Mesothelial cell of epicardium (in vitro differentiated cells): ENCODE measurements around the gene KRTAP10-9. TPM values are rescaled to one million over a fixed set of nuclear protein-coding genes. Genes with fewer than 3 reads are reported as not detected.
"Not testable (repeated sequence)": the region's sequence is repeated elsewhere in the genome, so short reads cannot be mapped to it uniquely, and the experiment has no call there.

ENCODE experiments used
- DNase-seq, 2 experiments: peaks; one replicate each; pipeline ENCODE4 v3.0.0; 2021; ENCODE audit warnings: low spot score in 2 of 2; ENCODE audit not compliant: unreplicated experiment in 2 of 2
- H3K27ac Mint-ChIP-seq: 2 replicates; pipeline ENCODE4 v1.8.0; 2021; ENCODE audit warnings: mixed read lengths
- H3K27me3 Mint-ChIP-seq: 2 replicates; pipeline ENCODE4 v1.8.0; 2021; ENCODE audit warnings: low read depth, mixed read lengths
- H3K36me3 Mint-ChIP-seq: 2 replicates; pipeline ENCODE4 v1.8.0; 2021; ENCODE audit warnings: mixed read lengths
- H3K4me1 Mint-ChIP-seq: 2 replicates; pipeline ENCODE4 v1.8.0; 2021; ENCODE audit warnings: mixed read lengths
- H3K4me3 Mint-ChIP-seq: 2 replicates; pipeline ENCODE4 v1.8.0; 2021; ENCODE audit warnings: mild to moderate bottlenecking, moderate library complexity, mixed read lengths
- H3K9me3 Mint-ChIP-seq: 2 replicates; pipeline ENCODE4 v1.8.0; 2021; ENCODE audit warnings: mixed read lengths
- CTCF ChIP-seq: fragments of 200-600 bp; sonication (generic); IDR thresholded peaks from one replicate; pipeline ENCODE4 v1.5.0; 2021; ENCODE audit warnings: antibody characterized with exemption; ENCODE audit not compliant: unreplicated experiment
- total RNA-seq: library from RNA; stranded (reverse); gene quantifications from 3 replicates; pipeline ENCODE4 v1.2.1, GENCODE V29; 2021

The KRTAP10-9 gene
- total RNA-seq, 1 donor from 2014 or later = not detected

GRCh38 chr21:44619886-44620285 is 7.0 kb upstream of the KRTAP10-9 start:
- DNase-seq = no peak
- peaks cover 50% of the 10 kb centered on the region for H3K9me3 Mint-ChIP-seq
- no peak overlapping the region for H3K27ac Mint-ChIP-seq
- TF ChIP-seq CTCF = no peak
- H3K4me3 Mint-ChIP-seq = no peak overlapping the region
- H3K4me1 Mint-ChIP-seq = no peaks in the 10 kb centered on the region
- H3K36me3 Mint-ChIP-seq = no peaks in the 10 kb centered on the region
- H3K27me3 Mint-ChIP-seq = no peaks in the 10 kb centered on the region

GRCh38 chr21:44623575-44623974 is 3.3 kb upstream of the KRTAP10-9 start:
- H3K36me3 Mint-ChIP-seq = no peaks in the 10 kb centered on the region
- no peaks in the 10 kb centered on the region for H3K27me3 Mint-ChIP-seq
- TF ChIP-seq CTCF = no peak
- no peak overlapping the region for H3K27ac Mint-ChIP-seq
- H3K4me3 Mint-ChIP-seq = no peak overlapping the region
- no peak for DNase-seq
- H3K4me1 Mint-ChIP-seq = no peaks in the 10 kb centered on the region
- peaks cover 52% of the 10 kb centered on the region for H3K9me3 Mint-ChIP-seq

GRCh38 chr21:44625756-44626155 is 1.1 kb upstream of the KRTAP10-9 start:
- no peak for DNase-seq
- Mint-ChIP-seq H3K36me3 (no peaks in the 10 kb centered on the region), H3K27ac (no peak overlapping the region), H3K4me3 (no peak overlapping the region), H3K27me3 (no peaks in the 10 kb centered on the region), H3K9me3 (peaks cover 40% of the 10 kb centered on the region), H3K4me1 (no peaks in the 10 kb centered on the region)
- no peak for TF ChIP-seq CTCF

GRCh38 chr21:44626262-44626661 is 631 bp upstream of the KRTAP10-9 start:
- Mint-ChIP-seq H3K27me3 (no peaks in the 10 kb centered on the region), H3K4me3 (no peak overlapping the region), H3K4me1 (no peaks in the 10 kb centered on the region), H3K36me3 (no peaks in the 10 kb centered on the region), H3K9me3 (peaks cover 43% of the 10 kb centered on the region), H3K27ac (no peak overlapping the region)
- TF ChIP-seq CTCF = no peak
- DNase-seq = no peak

- H3K9me3 Mint-ChIP-seq = peaks cover 50% of the 10 kb centered on the region
- not testable (repeated sequence) for H3K4me1 Mint-ChIP-seq, H3K27ac Mint-ChIP-seq, H3K36me3 Mint-ChIP-seq, H3K4me3 Mint-ChIP-seq, DNase-seq, H3K27me3 Mint-ChIP-seq
Observed at GRCh38 chr21:44627181-44627822, 409 bp downstream of the KRTAP10-9 start.

GRCh38 chr21:44627831-44628233 is 939 bp downstream of the KRTAP10-9 start:
- not testable (repeated sequence) for H3K36me3 Mint-ChIP-seq, H3K4me3 Mint-ChIP-seq, H3K4me1 Mint-ChIP-seq, H3K27ac Mint-ChIP-seq, DNase-seq, H3K27me3 Mint-ChIP-seq
- H3K9me3 Mint-ChIP-seq = peaks cover 45% of the 10 kb centered on the region
